Endothelial cell of umbilical vein (primary cell): ENCODE data around the gene PCP2.

ENCODE experiments used
- EZH2 ChIP-seq: IDR thresholded peaks from 2 replicates; pipeline ENCODE4 v1.6.1; 2012; ENCODE audit warnings: borderline replicate concordance, low read depth, mild to moderate bottlenecking, moderate library complexity, low read length, inconsistent platforms; ENCODE audit not compliant: severe bottlenecking
- JUN ChIP-seq: IDR thresholded peaks from 2 replicates; pipeline ENCODE4 v1.6.1; 2011; ENCODE audit warnings: borderline replicate concordance, low read depth; ENCODE audit not compliant: insufficient read length, insufficient read depth
- MYC ChIP-seq: IDR thresholded peaks from one replicate; pipeline ENCODE4 v1.6.1; 2011; ENCODE audit warnings: mild to moderate bottlenecking, low read depth, low read length
- POLR2A ChIP-seq: IDR thresholded peaks from 2 replicates; pipeline ENCODE4 v1.6.1; 2012; ENCODE audit warnings: low read depth, mild to moderate bottlenecking, control low read depth, low read length
- POLR2AphosphoS5 ChIP-seq: IDR thresholded peaks from 2 replicates; pipeline ENCODE4 v1.6.1; 2012; ENCODE audit warnings: low read depth, mild to moderate bottlenecking, control low read depth, low read length, moderate library complexity; ENCODE audit not compliant: insufficient read depth
- TF ChIP-seq, protein P1 (sequence below), 2 donors: IDR thresholded peaks; 1 replicate in 1 of 2; 2 replicates in 1 of 2; pipeline ENCODE4 v1.5.1; 2011; ENCODE audit warnings: low read length in 2 of 2, mild to moderate bottlenecking in 2 of 2, moderate library complexity in 2 of 2, control low read depth in 1 of 2, inconsistent platforms in 1 of 2, low read depth in 1 of 2; ENCODE audit not compliant: insufficient read depth in 1 of 2; ENCODE audit errors: extremely low read depth in 1 of 2
- TF ChIP-seq, protein P2 (sequence below): IDR thresholded peaks from 2 replicates; pipeline ENCODE4 v1.6.1; 2011; ENCODE audit not compliant: insufficient read depth, insufficient read length

DNA sequence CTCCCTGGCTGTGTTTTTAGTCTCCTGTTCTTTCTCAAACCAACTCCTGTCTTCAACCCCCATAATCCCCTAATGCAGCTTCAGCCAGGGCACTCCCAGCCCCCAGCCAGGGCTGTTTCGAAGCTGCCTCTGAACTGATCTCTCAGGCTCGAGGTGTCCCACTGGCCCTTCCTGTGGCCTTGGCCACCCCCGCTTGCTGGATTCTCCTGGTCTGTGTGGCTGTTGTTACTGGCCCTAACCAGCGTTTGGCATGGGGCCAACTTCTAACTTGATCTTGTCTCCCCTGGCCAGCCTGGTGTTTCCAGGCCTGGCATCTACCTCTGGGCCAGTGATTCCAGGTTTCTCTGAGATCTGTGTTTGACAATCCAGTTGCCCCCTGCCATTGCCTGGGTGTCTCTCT is 15.2 kb downstream of the PCP2 start:
- TF ChIP-seq, protein P1, sequence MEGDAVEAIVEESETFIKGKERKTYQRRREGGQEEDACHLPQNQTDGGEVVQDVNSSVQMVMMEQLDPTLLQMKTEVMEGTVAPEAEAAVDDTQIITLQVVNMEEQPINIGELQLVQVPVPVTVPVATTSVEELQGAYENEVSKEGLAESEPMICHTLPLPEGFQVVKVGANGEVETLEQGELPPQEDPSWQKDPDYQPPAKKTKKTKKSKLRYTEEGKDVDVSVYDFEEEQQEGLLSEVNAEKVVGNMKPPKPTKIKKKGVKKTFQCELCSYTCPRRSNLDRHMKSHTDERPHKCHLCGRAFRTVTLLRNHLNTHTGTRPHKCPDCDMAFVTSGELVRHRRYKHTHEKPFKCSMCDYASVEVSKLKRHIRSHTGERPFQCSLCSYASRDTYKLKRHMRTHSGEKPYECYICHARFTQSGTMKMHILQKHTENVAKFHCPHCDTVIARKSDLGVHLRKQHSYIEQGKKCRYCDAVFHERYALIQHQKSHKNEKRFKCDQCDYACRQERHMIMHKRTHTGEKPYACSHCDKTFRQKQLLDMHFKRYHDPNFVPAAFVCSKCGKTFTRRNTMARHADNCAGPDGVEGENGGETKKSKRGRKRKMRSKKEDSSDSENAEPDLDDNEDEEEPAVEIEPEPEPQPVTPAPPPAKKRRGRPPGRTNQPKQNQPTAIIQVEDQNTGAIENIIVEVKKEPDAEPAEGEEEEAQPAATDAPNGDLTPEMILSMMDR (IDR thresholded peaks at IDR 0.05; ENCODE audit: extremely low read depth in 1 of 2, insufficient read depth in 1 of 2, low read depth in 1 of 2, low read length in 2 of 2), result no peak
- TF ChIP-seq POLR2A (no peak), EZH2 (no peak), JUN (no peak), POLR2AphosphoS5 (no peak), MYC (no peak)
- TF ChIP-seq, protein P2, sequence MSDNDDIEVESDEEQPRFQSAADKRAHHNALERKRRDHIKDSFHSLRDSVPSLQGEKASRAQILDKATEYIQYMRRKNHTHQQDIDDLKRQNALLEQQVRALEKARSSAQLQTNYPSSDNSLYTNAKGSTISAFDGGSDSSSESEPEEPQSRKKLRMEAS, result no peak
